AG09319 (cell line): ENCODE results near the gene ERFL.
"Not testable (repeated sequence)": the region's sequence is repeated elsewhere in the genome, so short reads cannot be mapped to it uniquely, and the experiment has no call there.

Experiments
- DNase-seq: peaks from one replicate; pipeline ENCODE4 v3.0.0-alpha.2; 2010; ENCODE audit warnings: low read depth; ENCODE audit errors: extremely low read depth
- TF ChIP-seq, protein P1 (sequence below): IDR thresholded peaks from 2 replicates; pipeline ENCODE4 v1.5.1; 2011; ENCODE audit warnings: low read depth, mild to moderate bottlenecking, inconsistent platforms, low read length, moderate library complexity

Gene ERFL

DNA sequence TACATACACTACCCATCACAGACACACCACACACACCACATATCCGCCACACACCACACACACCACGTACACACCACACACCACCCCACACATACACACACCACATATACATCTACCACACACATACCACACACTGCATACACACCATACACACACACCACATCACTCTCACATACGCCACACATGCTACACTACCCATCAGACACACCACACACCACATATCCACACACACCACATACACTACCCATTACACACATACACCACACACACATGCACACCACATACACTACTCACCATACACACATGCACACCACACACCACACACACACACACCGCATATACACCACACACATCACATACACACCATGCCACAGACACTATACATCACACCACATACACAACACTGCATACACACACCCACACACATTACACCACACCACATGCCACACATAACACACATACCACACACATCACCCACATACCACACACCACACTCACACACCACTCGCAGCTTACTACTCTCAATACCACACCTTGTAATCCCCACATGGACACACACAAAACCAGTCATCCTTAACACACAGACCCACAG, 9.5 kb downstream of the ERFL start:
- DNase-seq: no peak
- TF ChIP-seq, protein P1, sequence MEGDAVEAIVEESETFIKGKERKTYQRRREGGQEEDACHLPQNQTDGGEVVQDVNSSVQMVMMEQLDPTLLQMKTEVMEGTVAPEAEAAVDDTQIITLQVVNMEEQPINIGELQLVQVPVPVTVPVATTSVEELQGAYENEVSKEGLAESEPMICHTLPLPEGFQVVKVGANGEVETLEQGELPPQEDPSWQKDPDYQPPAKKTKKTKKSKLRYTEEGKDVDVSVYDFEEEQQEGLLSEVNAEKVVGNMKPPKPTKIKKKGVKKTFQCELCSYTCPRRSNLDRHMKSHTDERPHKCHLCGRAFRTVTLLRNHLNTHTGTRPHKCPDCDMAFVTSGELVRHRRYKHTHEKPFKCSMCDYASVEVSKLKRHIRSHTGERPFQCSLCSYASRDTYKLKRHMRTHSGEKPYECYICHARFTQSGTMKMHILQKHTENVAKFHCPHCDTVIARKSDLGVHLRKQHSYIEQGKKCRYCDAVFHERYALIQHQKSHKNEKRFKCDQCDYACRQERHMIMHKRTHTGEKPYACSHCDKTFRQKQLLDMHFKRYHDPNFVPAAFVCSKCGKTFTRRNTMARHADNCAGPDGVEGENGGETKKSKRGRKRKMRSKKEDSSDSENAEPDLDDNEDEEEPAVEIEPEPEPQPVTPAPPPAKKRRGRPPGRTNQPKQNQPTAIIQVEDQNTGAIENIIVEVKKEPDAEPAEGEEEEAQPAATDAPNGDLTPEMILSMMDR: no peak

DNA sequence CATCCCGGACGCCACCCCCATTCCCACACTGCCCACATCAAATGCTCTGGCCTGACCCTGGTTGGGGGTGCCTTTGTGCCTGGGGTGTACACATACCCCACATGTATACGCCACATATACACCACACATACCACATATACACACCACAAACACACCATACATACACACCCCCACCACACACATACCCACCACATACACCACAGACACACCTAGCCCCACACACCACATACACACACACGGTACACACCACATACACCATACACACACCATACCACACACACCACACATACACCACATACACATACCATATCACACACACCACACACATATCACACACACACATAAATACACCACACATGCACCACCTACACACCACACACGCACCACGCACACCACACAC, 10.2 kb downstream of the ERFL start:
- DNase-seq: no peak
- TF ChIP-seq, protein P1: no peak

DNA sequence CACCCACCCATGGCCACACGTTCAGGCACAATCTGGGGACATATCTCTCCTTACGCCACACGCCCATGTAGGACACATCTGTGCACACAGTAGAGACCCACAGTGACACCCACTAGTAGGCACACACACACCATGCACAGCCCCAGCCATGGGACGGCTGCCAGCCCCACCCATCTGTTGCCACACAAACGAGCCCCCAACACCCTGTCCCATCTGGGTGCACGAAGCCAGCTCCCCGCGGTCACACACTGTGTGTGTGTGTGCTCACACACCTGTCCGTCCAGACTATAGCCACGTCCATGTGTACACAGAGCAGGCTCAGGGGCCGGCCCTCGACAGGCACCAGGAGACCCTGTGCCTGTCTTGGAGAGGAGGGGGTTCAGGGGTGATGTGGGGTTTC, 10.6 kb downstream of the ERFL start:
- no peak for DNase-seq
- TF ChIP-seq, protein P1: no peak

DNA sequence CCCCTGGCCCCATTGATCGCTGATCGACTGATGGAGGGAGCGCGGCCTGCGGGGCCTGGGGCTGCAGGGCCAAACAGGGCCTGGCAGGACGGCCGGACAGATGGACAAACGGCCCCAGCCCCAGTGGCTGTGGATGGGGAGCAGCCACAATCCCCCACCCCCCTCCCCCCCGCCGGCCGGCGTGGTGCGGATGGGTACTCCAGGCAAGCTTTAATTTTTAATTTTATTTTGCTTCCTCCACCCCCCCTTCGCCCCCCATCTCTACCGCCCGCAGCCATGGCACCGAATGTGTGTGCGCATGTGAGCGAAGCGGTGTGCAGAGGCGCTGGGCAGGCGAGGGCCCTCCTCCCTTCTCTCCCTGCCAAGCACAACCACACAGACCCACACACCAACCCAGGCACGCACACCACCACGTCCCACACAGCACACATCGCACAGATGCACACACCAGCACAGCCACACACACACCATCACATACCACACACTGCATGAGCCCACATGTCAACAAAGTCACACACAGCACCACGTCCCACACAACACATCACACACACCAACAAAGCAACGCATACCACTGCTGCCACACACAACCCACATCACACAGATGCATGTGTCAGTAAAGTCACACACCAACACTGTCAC, 12.4 kb downstream of the ERFL start:
- no peak for DNase-seq
- TF ChIP-seq, protein P1: no peak

DNA sequence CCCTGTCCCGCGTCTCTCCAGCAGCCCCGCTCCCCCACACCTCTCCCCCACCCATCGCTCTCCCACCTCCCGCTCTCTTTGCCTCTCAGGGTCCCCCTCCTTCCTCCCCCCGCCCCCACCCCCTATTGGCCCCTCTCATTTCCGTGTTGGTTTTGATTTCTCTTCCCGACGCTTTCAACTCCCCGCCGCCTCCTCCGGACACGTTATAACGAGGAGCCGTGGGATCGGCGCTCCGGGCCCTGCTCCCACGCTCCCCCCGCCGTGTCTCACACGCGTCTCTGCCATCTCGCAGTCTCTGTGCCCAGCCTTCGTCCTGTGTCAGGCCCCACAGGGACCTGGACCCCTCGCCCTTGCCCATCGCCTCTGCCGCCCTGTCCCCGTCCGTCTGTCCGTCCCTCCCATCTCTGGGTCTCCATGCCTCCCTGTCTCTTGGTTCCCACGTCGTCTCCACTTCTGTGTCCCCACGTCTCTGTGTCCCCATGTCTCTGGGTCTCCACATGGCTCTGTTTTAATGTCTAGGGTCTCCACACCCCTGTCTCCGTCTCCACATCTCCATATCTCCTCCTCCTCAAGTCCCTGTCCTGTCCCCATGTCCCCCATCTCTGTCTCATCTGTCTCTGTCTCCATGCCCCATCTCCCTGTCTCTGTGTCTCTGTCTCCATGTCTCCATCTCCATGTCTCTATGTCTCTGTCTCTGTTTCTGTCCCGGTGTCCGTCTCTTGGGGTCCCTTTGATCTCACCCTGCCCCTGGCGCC, 13.1 kb downstream of the ERFL start:
- TF ChIP-seq, protein P1: no peak
- DNase-seq: no peak

DNA sequence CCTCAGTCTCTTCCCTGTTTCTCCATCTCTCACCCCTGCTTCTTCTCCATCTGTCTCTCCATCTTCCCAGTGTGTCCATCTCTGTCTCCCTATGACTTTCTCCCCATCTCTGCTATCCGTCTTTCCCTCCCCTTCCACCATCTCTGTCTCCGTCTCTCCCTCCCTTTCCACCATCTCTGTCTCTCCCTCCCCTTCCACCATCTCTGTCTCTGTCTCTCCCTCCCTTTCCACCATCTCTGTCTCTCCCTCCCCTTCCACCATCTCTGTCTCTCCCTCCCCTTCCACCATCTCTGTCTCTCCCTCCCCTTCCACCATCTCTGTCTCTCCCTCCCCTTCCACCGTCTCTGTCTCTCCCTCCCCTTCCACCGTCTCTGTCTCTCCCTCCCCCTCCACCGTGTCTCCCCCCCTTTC, 13.8 kb downstream of the ERFL start:
- not testable (repeated sequence) for DNase-seq

DNA sequence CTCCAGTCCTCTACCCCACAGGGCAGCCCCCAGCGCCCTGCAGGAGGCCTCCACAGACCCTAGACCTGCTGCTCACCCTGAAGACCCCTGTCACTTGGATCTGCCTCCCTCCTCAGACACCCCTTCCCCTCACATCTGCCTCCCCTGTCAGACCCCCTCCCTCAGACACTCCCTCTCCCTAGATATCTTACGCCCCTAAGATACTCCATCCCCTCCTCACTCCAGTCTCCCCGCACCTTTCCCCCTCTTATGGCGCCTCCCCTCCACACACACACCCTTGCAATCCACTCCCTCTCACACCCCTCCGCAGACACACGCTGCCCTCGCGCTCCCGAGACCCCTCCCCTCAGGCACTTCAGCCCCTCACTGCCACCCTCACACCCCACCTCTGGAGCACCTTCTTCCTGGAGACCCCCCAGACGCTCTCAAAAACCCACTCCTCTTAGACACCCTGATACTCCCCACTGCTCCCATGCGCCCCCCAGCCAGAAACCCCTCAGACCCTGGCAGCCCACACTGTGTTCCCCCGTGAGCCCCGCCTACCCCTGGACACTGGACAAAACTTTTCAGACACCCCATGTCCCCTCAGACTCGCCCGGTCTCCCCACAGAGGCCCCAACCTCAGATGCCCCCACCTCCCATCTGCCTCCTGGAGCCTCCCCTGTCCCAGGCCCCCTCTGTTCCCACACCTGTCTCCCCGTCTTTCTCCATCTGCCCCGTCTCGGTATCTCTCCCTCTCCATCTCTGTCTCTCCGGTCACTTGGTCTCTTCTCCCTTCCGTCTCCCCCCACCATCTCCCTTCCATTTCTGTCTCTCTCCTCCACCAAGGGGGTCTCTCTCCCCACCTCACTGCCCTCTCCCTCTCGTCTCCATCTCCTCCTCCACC, 14.5 kb downstream of the ERFL start:
- DNase-seq: no peak
- TF ChIP-seq, protein P1: no peak
